Body of pancreas (tissue), 4 donors: ENCODE data around the gene MELTF. TPM values are rescaled to one million over a fixed set of nuclear protein-coding genes. Genes with fewer than 3 reads are reported as not detected.

Experiments used
- ATAC-seq: fragments of 150-250 bp; one replicate; pipeline ENCODE4 v1.9.1; 2016
- DNase-seq, 4 donors: peaks; one replicate each; pipeline ENCODE4 v3.0.0-alpha.2; 2019
- H3K27ac ChIP-seq, 4 donors: fragments of 200-600 bp; sonication (generic); 1 replicate in 3 of 4; 2 replicates in 1 of 4; pipeline versions ENCODE4 v1.5.1 to v1.6.1; 2016 to 2019; ENCODE audit warnings: mild to moderate bottlenecking in 1 of 4, mixed read lengths in 1 of 4, moderate library complexity in 1 of 4
- H3K27me3 ChIP-seq, 2 donors: fragments of 200-600 bp; sonication (generic); one replicate each; pipeline ENCODE4 v1.6.0; 2016; ENCODE audit warnings: mild to moderate bottlenecking in 1 of 2
- H3K36me3 ChIP-seq, 2 donors: fragments of 200-600 bp; sonication (generic); replicated peaks in 1 of 2; 2 replicates each; pipeline ENCODE4 v1.5.1; 2016; ENCODE audit warnings: low read depth in 2 of 2; ENCODE audit not compliant: insufficient read depth in 1 of 2
- H3K4me1 ChIP-seq: fragments of 200-600 bp; sonication (generic); one replicate; pipeline ENCODE4 v1.6.0; 2016
- H3K4me3 ChIP-seq, 2 donors: fragments of 200-600 bp; sonication (generic); 1 replicate in 1 of 2; 2 replicates in 1 of 2; pipeline ENCODE4 v1.5.1; 2016 to 2019
- H3K9me3 ChIP-seq, 3 donors: fragments of 200-600 bp; sonication (generic); 1 replicate in 2 of 3; 2 replicates in 1 of 3; pipeline ENCODE4 v1.5.1; 2016
- CTCF ChIP-seq, 7 experiments: fragments of 450-650 bp in 4 of 7; fragments of 200-600 bp in 3 of 7; sonication (generic) in 3 of 7; IDR thresholded peaks; one replicate each; pipeline ENCODE4 v1.5.1; 2016 to 2019; ENCODE audit warnings: antibody characterized with exemption in 7 of 7
- POLR2A ChIP-seq, 3 donors: fragments of 450-650 bp; IDR thresholded peaks; one replicate each; pipeline ENCODE4 v1.6.1; 2016; ENCODE audit warnings: antibody characterized with exemption in 3 of 3, mild to moderate bottlenecking in 2 of 3
- WGBS, 2 donors: methylation state at CpG; one replicate each; pipeline ENCODE4 v1.1.5; 2017; 5-methylcytosine and 5-hydroxymethylcytosine counted together
- intact Hi-C: fragments of 100-400 bp; cut with DNase I; formaldehyde crosslinking; loops from one replicate; pipeline ENCODE4 v1.15.1; 2023
- total RNA-seq, 2 donors: library from RNA; depleted of rRNA; stranded (reverse); fragments of >200 nt; gene quantifications; one replicate each; pipeline ENCODE4 v1.1.0, GENCODE V29; 2016

The MELTF gene
- total RNA-seq, 2 donors from 2014 or later = 4.9 to 6.6 TPM

DNA sequence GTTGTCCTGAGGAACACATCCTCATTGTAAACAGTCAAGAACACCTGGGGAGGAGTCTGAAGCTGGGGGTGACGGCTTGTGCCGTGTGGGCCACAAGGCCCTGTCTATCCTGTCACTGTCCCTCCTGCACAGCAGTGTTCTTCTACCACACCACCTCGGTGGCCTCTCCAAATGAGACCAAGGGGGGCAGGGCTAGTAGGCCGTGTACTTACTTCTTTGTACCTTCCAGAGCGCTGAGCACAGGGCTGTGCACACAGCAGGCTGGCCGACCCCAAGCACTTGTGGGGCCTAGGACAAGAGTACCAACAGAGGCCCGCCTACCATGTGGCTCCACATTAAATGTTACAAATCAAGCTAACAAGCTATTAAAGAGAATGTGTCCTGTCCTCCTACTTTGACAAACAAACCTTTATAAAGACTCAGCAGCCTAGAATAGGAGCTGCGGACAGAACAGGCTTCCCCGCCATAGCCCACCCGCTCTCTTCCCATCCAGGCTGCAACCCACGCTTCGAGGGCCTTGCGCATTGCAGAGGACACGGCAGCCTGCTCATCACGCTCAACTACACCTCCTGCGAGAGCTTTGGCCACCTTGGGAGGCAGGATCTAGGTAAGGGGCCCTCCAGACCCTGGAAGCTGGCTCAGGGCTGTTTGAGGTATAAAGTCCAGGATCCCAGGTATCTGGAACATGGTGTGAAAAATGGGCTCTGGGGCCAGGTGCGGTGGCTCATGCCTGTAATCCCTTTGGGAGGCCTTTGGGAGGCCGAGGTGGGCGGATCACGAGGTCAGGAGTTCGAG, 30.5 kb downstream of the MELTF start:
- no peaks in the 10 kb centered on the region for H3K9me3 ChIP-seq
- intact Hi-C loops = no loop called here
- no peak overlapping the region for H3K27ac ChIP-seq
- no peaks in the 10 kb centered on the region for H3K27me3 ChIP-seq
- DNase-seq (no peak), ATAC-seq (no peak)
- WGBS, 2 donors = 87 to 90% methylated on average over 17 to 21 of the region's 21 CpGs
- H3K4me3 ChIP-seq = no peak overlapping the region
- TF ChIP-seq POLR2A (IDR thresholded peaks at IDR 0.05) (no peak), CTCF (IDR thresholded peaks at IDR 0.05) (no peak)
- no peaks in the 10 kb centered on the region for H3K36me3 ChIP-seq
- H3K4me1 ChIP-seq = peaks cover 14% of the 10 kb centered on the region

DNA sequence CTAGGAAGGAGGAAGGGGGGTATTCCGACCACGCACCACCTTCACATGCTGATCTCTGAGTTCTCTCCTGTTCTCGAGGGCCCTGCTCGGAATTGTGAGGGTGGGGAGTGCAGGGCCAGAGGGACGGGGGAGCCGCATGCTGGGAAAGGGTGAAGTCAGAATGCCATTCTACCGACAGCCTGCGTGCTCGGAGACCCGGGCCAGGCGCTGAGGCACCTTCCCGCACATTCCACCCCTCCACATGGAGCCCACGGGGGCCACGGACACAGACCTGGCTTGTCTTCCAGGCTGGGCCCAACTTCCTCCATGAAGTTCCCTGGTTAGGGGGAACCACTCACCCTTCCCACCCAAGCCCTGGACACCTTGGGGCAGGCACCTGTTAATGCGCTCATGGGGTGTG, 32.3 kb downstream of the MELTF start:
- ATAC-seq (no peak), DNase-seq (no peak)
- H3K27me3 ChIP-seq = no peaks in the 10 kb centered on the region
- intact Hi-C loops = no loop called here
- no peaks in the 10 kb centered on the region for H3K36me3 ChIP-seq
- H3K4me1 ChIP-seq = peaks cover 6% of the 10 kb centered on the region
- H3K9me3 ChIP-seq = no peaks in the 10 kb centered on the region
- H3K27ac ChIP-seq = no peak overlapping the region
- no peak overlapping the region for H3K4me3 ChIP-seq
- 91 to 93% methylated on average over 9 to 11 of the region's 15 CpGs for WGBS, 2 donors
- TF ChIP-seq POLR2A (IDR thresholded peaks at IDR 0.05) (no peak), CTCF (IDR thresholded peaks at IDR 0.05) (no peak)

GRCh38 chr3:196996454-196997265, 33.0 kb downstream of the MELTF start:
- Histone ChIP-seq H3K36me3 (no peaks in the 10 kb centered on the region), H3K9me3 (no peaks in the 10 kb centered on the region), H3K27ac (no peak overlapping the region), H3K27me3 (no peaks in the 10 kb centered on the region), H3K4me1 (no peaks in the 10 kb centered on the region), H3K4me3 (no peak overlapping the region)
- ATAC-seq (no peak), DNase-seq (no peak)
- intact Hi-C loops = no loop called here
- TF ChIP-seq CTCF (IDR thresholded peaks at IDR 0.05) (no peak), POLR2A (IDR thresholded peaks at IDR 0.05) (no peak)
- 72 to 73% methylated on average over 17 of the region's 17 CpGs for WGBS, 2 donors

DNA sequence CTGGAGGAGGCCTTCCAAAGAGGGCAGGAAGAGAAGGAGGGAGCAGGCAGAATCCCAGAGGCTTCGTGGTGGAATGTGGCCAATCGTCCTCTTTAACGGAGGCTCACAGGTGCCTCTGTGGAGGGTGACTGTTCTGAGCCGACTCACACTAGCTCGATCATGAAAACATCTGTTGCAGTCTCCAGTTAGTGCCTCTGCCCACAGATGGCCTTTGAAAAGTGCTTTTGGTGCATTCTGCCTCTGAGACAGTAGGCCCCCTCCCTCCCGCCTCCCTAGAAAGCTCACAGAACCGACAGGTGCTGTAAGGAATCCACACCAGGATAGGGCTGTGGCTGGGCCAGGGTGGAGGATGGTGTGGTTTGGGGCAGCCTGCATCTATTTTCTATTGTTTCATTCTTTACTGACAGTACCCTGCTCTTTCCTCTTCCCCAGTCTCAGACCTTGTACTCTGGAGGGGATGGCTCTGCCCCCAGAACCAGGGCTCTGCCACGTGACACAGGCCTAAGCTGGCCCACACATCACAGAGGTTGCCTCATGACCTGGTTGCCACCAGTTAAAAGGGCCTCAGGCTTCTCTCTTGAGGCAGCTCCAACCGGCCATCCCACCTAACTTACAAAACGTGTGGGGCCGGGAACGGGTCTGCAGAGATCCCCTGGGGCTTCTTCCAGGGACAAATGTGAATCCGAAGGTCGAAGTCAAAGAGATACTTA, 33.8 kb downstream of the MELTF start:
- no peak overlapping the region for H3K4me3 ChIP-seq
- no peaks in the 10 kb centered on the region for H3K36me3 ChIP-seq
- no peaks in the 10 kb centered on the region for H3K27me3 ChIP-seq
- 84 to 95% methylated on average over 7 to 14 of the region's 14 CpGs for WGBS, 2 donors
- intact Hi-C loops = no loop called here
- no peak overlapping the region for H3K27ac ChIP-seq
- no peak for ATAC-seq
- no peaks in the 10 kb centered on the region for H3K9me3 ChIP-seq
- DNase-seq = no peak
- no peak for TF ChIP-seq CTCF (IDR thresholded peaks at IDR 0.05)
- TF ChIP-seq POLR2A (IDR thresholded peaks at IDR 0.05) = no peak
- no peaks in the 10 kb centered on the region for H3K4me1 ChIP-seq
